HL-60 (cell line): ENCODE data around the gene DPP6.

Experiments
- DNase-seq, 2 experiments: peaks; one replicate each; pipeline ENCODE4 v3.0.0-alpha.2; 2010 to 2020; ENCODE audit warnings: low read depth in 1 of 2, low spot score in 1 of 2
- H3K27ac ChIP-seq: fragments of 250-450 bp; sonication (Bioruptor Pico); replicated peaks from 2 replicates; pipeline ENCODE4 v1.5.1; 2020; ENCODE audit warnings: mild to moderate bottlenecking, moderate library complexity
- H3K27me3 ChIP-seq: fragments of 250-450 bp; sonication (Bioruptor Pico); 2 replicates; pipeline ENCODE4 v1.5.1; 2021; ENCODE audit warnings: mild to moderate bottlenecking, moderate library complexity; ENCODE audit not compliant: insufficient read depth, poor library complexity, severe bottlenecking
- H3K4me3 ChIP-seq: replicated peaks from 2 replicates; pipeline ENCODE4 v1.5.1; 2011; ENCODE audit warnings: mild to moderate bottlenecking, control low read depth, low read length; ENCODE audit not compliant: insufficient read depth
- CTCF ChIP-seq: IDR thresholded peaks from one replicate; pipeline ENCODE4 v1.5.1; 2011; ENCODE audit warnings: low read length, control low read depth, inconsistent platforms; ENCODE audit not compliant: insufficient read depth
- GABPA ChIP-seq: IDR thresholded peaks from 2 replicates; pipeline ENCODE4 v1.6.1; 2012; ENCODE audit warnings: low read depth
- POLR2AphosphoS5 ChIP-seq: IDR thresholded peaks from 2 replicates; pipeline ENCODE4 v1.6.1; 2012; ENCODE audit warnings: low read depth
- REST ChIP-seq: IDR thresholded peaks from 2 replicates; pipeline ENCODE4 v1.6.1; 2012; ENCODE audit warnings: low read depth; ENCODE audit not compliant: insufficient replicate concordance
- SPI1 ChIP-seq: IDR thresholded peaks from 2 replicates; pipeline ENCODE4 v1.6.1; 2012; ENCODE audit warnings: low read depth, mild to moderate bottlenecking, borderline replicate concordance

DPP6 gene

DNA sequence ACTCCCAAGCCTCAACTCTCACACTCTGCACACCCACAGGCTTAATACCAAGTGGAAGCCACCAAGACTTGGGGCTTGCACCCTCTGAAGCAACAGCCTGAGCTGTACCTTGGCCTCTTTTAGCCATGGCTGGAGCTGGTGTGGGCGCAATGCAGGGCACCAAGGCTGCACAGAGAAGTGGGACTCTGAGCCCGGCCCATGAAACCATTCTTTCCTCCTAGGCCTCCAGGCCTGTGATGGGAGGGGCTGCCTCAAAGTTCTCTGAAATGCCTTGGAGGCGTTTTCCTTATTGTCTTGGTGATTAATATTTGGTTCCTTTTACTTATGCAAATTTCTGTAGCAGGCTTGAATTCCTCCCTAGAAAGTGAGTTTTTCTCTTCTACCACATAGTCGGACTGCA, 674.2 kb downstream of the DPP6 start:
- H3K27me3 ChIP-seq: no peaks in the 10 kb centered on the region
- no peak for TF ChIP-seq GABPA
- no peak for TF ChIP-seq POLR2AphosphoS5
- TF ChIP-seq SPI1: no peak
- TF ChIP-seq REST: no peak
- no peak for TF ChIP-seq CTCF
- no peak for DNase-seq

GRCh38 chr7:154729056-154729455, 676.9 kb downstream of the DPP6 start:
- Histone ChIP-seq H3K4me3 (no peak overlapping the region), H3K27ac (no peak overlapping the region), H3K27me3 (no peaks in the 10 kb centered on the region)
- TF ChIP-seq SPI1 (no peak), CTCF (no peak), POLR2AphosphoS5 (no peak)
- no peak for DNase-seq

More for the DNA sequence above, 674.2 kb downstream of the DPP6 start:
- H3K4me3 ChIP-seq: no peak overlapping the region
- no peak overlapping the region for H3K27ac ChIP-seq

GRCh38 chr7:154735766-154736165, 683.6 kb downstream of the DPP6 start:
- Histone ChIP-seq H3K27me3 (no peaks in the 10 kb centered on the region), H3K27ac (no peak overlapping the region), H3K4me3 (no peak overlapping the region)
- no peak for TF ChIP-seq POLR2AphosphoS5
- TF ChIP-seq GABPA: no peak
- TF ChIP-seq SPI1: no peak
- no peak for TF ChIP-seq REST
- TF ChIP-seq CTCF: no peak
- no peak for DNase-seq

DNA sequence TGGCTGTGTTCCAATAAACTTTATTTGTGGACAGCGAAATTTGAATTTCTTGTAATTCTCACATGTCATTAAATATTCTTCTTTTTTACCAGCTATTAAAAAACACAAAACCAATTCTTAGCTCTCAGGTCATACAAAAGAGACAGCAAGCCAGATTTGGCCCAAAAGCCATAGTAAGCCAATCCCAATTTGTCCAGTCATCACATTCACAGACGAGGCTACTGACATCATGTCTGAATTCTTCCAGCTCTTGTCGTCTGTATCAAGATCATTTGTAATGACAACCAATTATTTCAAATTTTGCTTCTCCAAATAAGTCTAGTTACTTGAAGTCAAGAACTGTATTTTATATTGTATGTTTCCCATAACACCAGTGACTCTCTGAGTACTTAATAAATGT, 684.2 kb downstream of the DPP6 start:
- Histone ChIP-seq H3K27me3 (no peaks in the 10 kb centered on the region), H3K27ac (no peak overlapping the region), H3K4me3 (no peak overlapping the region)
- no peak for TF ChIP-seq REST
- TF ChIP-seq CTCF: no peak
- no peak for TF ChIP-seq POLR2AphosphoS5
- no peak for TF ChIP-seq SPI1
- no peak for TF ChIP-seq GABPA
- DNase-seq: no peak
